RKO (cell line): ENCODE results near the gene SH2D3A.
"Not testable (repeated sequence)": the region's sequence is repeated elsewhere in the genome, so short reads cannot be mapped to it uniquely, and the experiment has no call there.

Source experiments
- DNase-seq: peaks from one replicate; pipeline ENCODE4 v3.0.0-alpha.2; 2016; ENCODE audit warnings: low spot score

The SH2D3A gene

DNA sequence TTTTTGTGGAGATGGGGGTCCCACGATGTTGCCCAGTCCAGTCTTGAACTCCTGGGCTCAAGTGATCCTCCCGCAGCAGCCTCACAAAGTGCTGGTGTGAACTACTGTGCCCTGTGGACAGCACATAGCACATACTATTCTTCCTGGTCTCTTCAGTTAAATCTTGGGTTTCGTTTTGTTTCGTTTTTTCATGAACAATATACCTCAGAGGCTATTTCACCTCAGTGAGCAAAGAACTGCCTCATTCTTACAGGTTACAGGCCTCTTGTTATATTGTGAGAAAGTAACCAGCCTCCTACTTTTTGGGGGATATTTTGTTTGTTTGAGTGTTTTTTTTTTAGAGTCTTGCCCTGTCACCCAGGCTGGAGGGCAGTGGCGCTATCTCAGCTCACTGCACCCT is 45.5 kb downstream of the SH2D3A start:
- DNase-seq: no peak

DNA sequence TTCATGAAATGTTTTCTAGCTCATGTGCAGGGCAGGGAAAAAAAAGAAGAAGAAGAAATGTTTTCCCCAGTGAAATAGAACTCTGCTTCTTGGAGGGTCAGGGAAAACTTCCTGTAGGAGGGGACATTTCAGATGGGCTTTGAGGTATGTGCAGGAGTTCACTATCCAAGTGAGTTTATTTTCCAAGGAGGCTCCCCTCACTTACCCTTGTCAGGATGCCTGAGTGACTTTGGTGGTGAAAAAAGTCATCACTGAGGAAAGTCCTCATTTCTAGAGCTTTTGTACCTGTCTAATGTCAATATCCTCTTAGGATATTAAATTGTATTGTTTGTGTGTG is 46.1 kb downstream of the SH2D3A start:
- no peak for DNase-seq

DNA sequence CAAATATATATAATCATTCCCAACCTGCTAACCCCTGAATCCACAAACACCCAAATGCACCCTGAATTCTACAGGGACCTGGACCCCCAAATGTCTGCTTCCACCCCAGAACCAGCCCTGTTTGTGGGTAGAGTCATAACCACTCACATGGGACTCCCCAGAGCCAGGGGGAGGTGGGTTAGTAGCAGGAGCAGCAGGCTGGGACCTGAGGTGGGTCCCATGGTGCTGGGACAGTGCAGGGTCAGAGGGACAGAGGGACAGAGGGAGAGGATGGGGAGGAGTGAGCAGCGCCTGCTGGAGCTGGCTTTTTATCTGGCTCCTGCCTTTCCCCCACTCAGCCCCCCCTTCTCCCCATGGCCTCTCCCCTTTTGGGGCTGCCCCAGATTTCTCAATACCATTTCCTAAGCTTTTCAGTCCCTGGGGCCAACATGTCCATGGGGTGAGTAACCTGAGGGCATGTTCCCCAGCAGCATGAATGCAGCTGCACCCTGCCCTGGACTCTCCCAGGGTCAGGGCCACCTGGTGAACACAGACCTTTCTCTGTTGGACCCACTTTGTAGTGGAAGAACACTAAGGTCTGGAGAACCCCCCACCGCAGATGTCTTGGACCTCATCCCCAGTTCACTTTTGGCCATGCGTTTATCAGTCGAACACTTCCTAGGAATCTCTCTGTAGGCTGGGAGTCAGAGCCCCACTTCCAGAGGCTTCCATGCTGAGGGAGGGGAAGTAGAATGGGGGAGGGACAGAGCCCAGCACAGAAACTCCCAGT is 46.7 kb downstream of the SH2D3A start, which contains the start of gene C3:
Gene C3 (minus strand): TSS at position 282 of the 769 bp plus-strand sequence. CDS start 61 bp downstream, at position 221.
- DNase-seq: no peak

GRCh38 chr19:6719992-6720368 is 47.3 kb downstream of the SH2D3A start:
- DNase-seq: no peak

DNA sequence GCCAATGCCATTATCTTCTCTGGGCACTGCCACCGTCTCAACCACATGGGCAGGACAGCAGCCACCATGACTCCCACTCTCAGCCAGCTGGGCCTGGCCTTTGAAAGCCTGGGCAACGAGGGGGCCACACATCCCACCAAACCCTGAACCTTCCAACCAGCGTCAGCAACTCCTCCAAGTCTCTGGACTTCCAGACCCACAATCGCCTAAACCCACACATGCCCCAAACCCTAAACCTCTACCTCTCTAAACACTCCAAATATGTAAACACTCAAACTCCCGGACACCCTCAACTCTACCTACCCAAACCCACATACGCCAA is 47.7 kb downstream of the SH2D3A start:
- DNase-seq: no peak

DNA sequence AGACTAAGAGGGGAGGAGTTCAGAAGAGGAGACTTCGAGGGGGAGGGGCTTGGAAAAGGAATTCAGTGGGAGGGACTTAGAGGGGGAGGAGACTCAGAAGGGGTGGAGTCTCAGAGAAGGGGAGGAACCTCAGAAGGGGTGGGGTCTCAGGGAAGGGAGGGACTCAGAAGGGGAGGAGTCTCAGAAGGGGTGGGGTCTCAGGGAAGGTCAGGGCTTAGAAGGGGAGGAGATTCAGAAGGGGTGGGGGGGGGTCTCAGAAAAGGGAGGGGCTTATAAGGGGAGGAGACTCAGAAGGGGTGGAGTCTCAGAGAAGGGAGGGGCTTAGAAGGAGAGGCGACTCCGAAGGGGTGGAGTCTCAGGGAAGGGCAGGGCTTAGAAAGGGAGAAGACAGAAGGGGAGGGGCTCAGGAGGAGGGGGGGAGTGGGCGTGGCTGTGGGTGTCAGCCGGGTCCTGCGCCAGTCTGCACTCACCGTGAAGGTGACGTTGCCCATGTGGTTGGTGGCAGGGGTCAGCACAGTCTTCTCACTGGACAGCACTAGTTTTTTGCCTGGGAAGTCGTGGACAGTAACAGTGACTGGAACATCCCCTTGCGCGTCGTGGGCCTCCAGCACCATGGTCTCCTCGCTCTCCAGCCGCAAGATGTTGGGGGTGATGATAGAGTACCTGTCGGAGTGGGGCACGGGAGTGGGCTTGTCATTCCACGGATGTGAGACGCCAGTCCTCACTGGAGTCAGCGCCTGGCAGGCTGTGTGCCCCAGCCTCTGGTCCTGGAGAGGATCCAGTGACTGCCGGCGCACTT is 48.3 kb downstream of the SH2D3A start:
- DNase-seq: no peak

GRCh38 chr19:6718111-6718740 is 49.0 kb downstream of the SH2D3A start:
- DNase-seq: no peak

GRCh38 chr19:6717441-6717971 is 49.7 kb downstream of the SH2D3A start:
- no peak for DNase-seq

DNA sequence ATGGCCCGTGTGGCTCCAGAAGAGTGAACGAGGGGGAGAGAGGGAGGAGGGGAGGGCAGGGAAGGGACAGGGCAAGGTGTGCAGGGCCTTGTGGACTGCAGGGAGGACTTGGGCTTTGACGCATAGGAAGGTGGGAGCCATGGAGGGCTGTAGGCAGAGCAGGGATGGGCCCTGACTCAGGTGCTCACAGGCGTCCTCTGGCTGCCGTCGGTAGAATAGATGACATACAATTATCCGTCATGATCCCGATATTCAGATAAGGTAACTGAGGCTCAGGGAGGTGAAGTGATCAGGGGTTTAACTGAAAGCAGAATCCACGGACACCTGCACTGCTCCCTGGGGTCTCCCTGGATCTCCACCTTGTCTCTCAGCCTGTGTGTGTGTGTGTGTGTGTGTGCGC is 50.2 kb downstream of the SH2D3A start:
- DNase-seq: no peak

DNA sequence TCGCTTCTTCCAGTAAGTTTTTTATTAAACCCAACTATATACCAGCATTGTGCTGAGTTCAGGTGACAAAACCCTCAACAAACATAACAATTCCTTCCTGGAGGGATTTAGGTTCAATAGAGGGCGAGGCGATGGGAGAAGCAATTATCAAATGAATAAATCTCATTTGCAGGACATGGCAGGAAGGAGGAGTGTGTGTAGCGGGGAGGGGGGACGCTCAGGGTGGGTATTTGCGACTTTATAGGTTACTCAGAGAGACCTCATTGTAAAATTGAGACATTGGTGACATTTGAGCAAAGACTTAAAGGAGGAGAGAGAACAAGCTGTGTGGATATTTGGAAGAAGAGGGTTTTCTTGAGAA is 50.6 kb downstream of the SH2D3A start:
- DNase-seq: no peak

DNA sequence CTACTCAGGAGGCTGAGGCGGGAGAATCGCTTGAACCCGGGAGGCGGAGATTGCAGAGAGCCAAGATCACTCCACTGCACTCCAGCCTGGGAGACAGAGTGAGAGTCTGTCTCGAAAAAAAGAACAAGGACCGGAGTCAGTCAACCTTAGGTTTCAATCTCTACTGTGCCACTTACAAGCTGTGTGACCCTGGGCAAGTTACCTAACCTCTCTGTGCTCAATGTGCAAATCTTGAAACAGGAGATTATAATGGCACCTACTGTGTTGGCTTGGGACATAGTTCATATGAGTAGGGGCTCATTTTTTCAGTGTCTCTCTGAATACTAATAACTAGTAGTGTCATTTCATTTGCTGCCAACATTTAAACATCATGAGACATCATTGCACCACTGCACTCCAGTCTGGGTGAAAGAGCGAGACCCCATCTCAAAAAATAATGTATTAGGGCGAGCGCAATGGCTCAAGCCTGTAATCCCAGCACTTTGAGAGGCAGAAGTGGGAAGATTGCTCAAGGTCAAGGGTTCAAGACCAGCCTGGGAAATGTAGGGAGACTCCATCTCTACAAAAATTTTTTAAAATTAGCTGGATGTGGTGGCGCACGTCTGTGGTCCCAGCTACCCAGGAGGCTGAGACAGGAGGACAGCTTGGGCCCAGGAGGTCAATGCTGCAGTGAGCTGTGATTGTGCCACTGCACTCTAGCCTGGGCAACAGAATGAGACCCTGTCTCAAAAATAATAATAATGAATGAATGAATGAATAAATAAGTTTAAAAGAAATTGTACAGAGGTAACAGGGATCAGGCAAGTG is 52.3 kb downstream of the SH2D3A start:
- no peak for DNase-seq

GRCh38 chr19:6713773-6714692 is 53.2 kb downstream of the SH2D3A start:
- DNase-seq: no peak

DNA sequence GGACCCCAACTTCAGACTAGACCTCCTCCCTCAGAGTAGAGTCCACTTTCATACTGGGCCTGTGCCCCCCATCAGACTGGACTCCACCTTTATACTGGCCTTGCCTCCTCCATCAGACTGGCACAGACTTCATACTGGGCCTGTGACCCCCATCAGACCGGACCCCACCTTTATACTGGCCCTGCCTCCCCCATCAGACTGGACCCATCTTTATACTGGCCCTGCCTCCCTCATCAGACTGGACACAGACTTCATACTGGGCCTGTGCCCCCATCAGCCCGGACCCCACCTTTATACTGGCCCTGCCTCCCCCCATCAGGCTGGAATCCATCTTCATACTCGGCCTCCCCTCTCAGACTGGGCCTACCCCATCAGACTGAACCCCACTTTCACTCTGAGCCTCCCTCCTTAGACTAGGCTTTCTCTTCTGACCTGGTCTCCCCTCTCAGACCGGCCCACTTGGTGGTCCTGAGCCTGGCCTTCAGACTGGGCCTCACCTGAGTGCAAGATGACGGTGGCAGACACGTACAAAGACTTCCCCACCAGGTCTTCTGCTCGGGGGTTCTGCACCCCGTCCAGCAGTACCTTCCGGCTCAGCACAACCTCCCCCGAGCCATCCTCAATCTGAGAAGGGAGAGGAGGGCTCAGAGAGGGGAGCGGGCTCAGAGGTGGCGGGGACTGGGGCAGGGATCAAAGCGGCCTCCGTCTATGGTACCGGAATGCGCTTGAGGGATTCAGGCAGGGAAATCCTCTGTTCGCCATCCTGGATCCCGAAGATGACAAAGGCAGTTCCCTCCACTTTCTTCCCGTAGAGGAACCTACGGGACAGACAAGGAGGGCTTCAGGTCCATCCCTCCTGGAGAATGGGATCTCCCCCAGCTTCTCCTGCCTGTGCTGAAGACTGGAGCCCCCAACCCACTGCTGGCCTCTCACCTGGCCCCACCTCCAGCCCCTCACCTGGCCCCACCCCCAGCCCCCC is 54.3 kb downstream of the SH2D3A start:
- DNase-seq: no peak

GRCh38 chr19:6712231-6712630 is 55.0 kb downstream of the SH2D3A start:
- no peak for DNase-seq

GRCh38 chr19:6711605-6712004 is 55.6 kb downstream of the SH2D3A start:
- DNase-seq: no peak

GRCh38 chr19:6711078-6711361 is 56.2 kb downstream of the SH2D3A start:
- no peak for DNase-seq

DNA sequence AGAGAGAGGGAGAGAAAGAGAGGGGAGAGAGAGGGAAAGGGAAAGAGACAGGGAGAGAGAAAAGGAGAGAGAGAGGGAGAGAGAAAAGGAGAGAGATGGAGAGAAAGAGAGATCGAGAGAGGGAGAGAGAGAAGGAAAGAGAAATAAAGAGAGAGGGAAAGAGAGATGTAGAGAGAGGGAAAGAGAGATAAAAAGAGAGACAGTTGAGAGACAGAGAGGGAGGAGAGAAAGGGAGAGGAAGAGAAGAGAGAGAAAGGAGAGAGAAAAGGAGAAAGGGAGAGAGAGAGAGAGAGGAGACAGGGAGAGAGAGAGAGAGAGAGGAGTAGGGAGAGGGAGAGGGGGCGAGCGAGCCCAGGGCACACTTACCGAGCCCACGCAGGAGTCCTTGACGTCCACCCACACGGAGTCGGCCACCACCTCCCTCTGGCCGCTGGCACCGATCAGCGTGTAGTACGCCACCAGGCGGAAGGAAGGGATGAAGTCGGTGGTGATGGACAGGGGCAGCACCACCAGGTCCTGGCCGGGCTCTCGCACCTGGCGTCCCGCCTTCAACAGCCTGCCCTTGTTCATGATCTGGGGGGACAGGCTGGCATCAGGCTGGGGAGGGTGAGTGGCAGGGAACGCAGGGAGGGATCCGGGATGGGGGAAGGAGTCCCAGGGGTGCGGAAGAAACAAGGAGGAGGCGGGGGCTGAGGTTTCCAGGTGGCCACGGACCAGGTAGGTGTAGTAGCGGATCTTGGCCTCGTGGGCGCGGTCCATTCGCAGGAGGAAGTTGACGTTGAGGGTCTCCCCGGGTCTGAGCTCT is 56.8 kb downstream of the SH2D3A start:
- no peak for DNase-seq

DNA sequence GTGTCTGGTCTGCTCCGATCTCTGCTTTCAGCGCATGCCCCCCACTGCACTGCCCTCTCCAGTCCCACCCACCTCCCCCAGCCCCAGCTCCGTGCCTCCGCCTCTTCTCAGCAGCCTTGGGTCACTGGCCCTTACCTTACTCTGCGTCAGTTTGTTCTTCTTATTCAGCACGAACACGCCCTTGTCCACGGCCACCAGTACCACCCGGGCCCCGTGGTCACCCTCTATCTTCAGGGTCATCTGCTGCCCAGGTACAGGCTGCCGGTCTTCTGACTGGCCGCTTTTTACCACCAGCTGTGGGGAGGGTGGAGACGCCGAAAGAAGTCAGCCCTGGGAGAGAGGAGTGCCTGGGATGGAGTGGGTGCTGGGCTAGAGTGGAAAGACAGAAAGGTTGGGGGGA is 57.7 kb downstream of the SH2D3A start:
- no peak for DNase-seq

GRCh38 chr19:6708913-6709312 is 58.3 kb downstream of the SH2D3A start:
- not testable (repeated sequence) for DNase-seq
